HepG2 (cell line): ENCODE data around the gene JMJD8. TPM values are rescaled to one million over a fixed set of nuclear protein-coding genes. Genes with fewer than 3 reads are reported as not detected.

Experiments used
- ARNTL ChIP-seq: sonication (generic); formaldehyde crosslinking; IDR thresholded peaks from 2 replicates; pipeline ENCODE4 v1.4.0; 2020; ENCODE audit warnings: mild to moderate bottlenecking, missing genetic modification reagents
- ATAD3A ChIP-seq: sonication (generic); formaldehyde crosslinking; IDR thresholded peaks from 2 replicates; pipeline ENCODE4 v1.4.0; 2020; ENCODE audit warnings: missing genetic modification reagents
- CEBPZ ChIP-seq: IDR thresholded peaks from 2 replicates; pipeline ENCODE4 v1.6.1; 2012; ENCODE audit warnings: low read length, improper control_type of control experiment
- ESRRA ChIP-seq: sonication (generic); formaldehyde crosslinking; IDR thresholded peaks from 2 replicates; pipeline ENCODE4 v1.5.1; 2020; ENCODE audit warnings: mild to moderate bottlenecking, low read depth, missing genetic modification reagents
- KDM4B ChIP-seq: sonication (generic); formaldehyde crosslinking; IDR thresholded peaks from 2 replicates; pipeline ENCODE4 v1.4.0; 2020; ENCODE audit warnings: missing genetic modification reagents
- MEIS1 ChIP-seq: sonication (generic); formaldehyde crosslinking; IDR thresholded peaks from 2 replicates; pipeline ENCODE4 v1.9.0; 2021; ENCODE audit warnings: mild to moderate bottlenecking, missing genetic modification reagents, moderate library complexity, borderline replicate concordance
- NFE2L1 ChIP-seq: sonication (generic); formaldehyde crosslinking; IDR thresholded peaks from 2 replicates; pipeline ENCODE4 v1.4.0; 2020; ENCODE audit warnings: missing genetic modification reagents, mild to moderate bottlenecking, borderline replicate concordance
- NFIB ChIP-seq: sonication (generic); formaldehyde crosslinking; IDR thresholded peaks from 2 replicates; pipeline ENCODE4 v1.9.0; 2021; ENCODE audit warnings: missing genetic modification reagents, mild to moderate bottlenecking, borderline replicate concordance
- PPARG ChIP-seq: conservative IDR thresholded peaks from 2 replicates; pipeline ENCODE4 v1.6.1; 2016; ENCODE audit warnings: missing biosample characterization, missing genetic modification reagents
- RXRA ChIP-seq: sonication (generic); formaldehyde crosslinking; IDR thresholded peaks from 2 replicates; pipeline ENCODE4 v1.5.1; 2020; ENCODE audit warnings: missing genetic modification reagents
- SETDB1 ChIP-seq: sonication (generic); formaldehyde crosslinking; IDR thresholded peaks from 2 replicates; pipeline ENCODE4 v1.5.1; 2020; ENCODE audit warnings: missing genetic modification reagents, mild to moderate bottlenecking, borderline replicate concordance
- THAP8 ChIP-seq: sonication (generic); formaldehyde crosslinking; IDR thresholded peaks from 2 replicates; pipeline ENCODE4 v1.5.1; 2020; ENCODE audit warnings: missing genetic modification reagents, mild to moderate bottlenecking, borderline replicate concordance
- WIZ ChIP-seq: sonication (generic); formaldehyde crosslinking; IDR thresholded peaks from 2 replicates; pipeline ENCODE4 v1.5.1; 2020; ENCODE audit warnings: mild to moderate bottlenecking, missing genetic modification reagents
- XBP1 ChIP-seq: sonication (generic); formaldehyde crosslinking; IDR thresholded peaks from 2 replicates; pipeline ENCODE4 v1.5.0; 2020; ENCODE audit warnings: missing genetic modification reagents
- ZFP82 ChIP-seq: sonication (generic); formaldehyde crosslinking; IDR thresholded peaks from 2 replicates; pipeline ENCODE4 v1.5.1; 2020; ENCODE audit warnings: mild to moderate bottlenecking, missing genetic modification reagents, borderline replicate concordance
- ZNF12 ChIP-seq: sonication (generic); formaldehyde crosslinking; IDR thresholded peaks from 2 replicates; pipeline ENCODE4 v1.5.0; 2020; ENCODE audit warnings: missing genetic modification reagents
- ZNF121 ChIP-seq: sonication (generic); formaldehyde crosslinking; IDR thresholded peaks from 2 replicates; pipeline ENCODE4 v1.5.0; 2020; ENCODE audit warnings: mild to moderate bottlenecking, missing genetic modification reagents
- ZNF18 ChIP-seq: sonication (generic); formaldehyde crosslinking; IDR thresholded peaks from 2 replicates; pipeline ENCODE4 v1.8.0; 2022; ENCODE audit warnings: mild to moderate bottlenecking, missing genetic modification reagents; ENCODE audit not compliant: insufficient replicate concordance
- ZNF225 ChIP-seq: sonication (generic); formaldehyde crosslinking; IDR thresholded peaks from 2 replicates; pipeline ENCODE4 v1.4.0; 2020; ENCODE audit warnings: mild to moderate bottlenecking, missing genetic modification reagents
- ZNF235 ChIP-seq: sonication (generic); formaldehyde crosslinking; IDR thresholded peaks from 2 replicates; pipeline ENCODE4 v1.8.1; 2023; ENCODE audit warnings: mild to moderate bottlenecking, missing genetic modification reagents, borderline replicate concordance
- ZNF619 ChIP-seq: sonication (generic); formaldehyde crosslinking; IDR thresholded peaks from 2 replicates; pipeline ENCODE4 v1.4.0; 2020; ENCODE audit warnings: mild to moderate bottlenecking, missing genetic modification reagents
- ZNF724P ChIP-seq: sonication (generic); formaldehyde crosslinking; IDR thresholded peaks from 2 replicates; pipeline ENCODE4 v1.8.0; 2022; ENCODE audit warnings: missing genetic modification reagents, borderline replicate concordance
- ZNF784 ChIP-seq: sonication (generic); formaldehyde crosslinking; IDR thresholded peaks from 2 replicates; pipeline ENCODE4 v1.5.1; 2020; ENCODE audit warnings: missing genetic modification reagents, mild to moderate bottlenecking, borderline replicate concordance
- polyA plus RNA-seq, 8 experiments: library from polyadenylated mRNA; depleted of rRNA in 3 of 8; stranded (reverse) in 7 of 8; unstranded in 1 of 8; fragments of >200 nt; fragmentation: Illumina TruSeq in 4 of 8; extraction: Trizol in 4 of 8; gene quantifications; 2 replicates each; pipeline versions ENCODE4 v1.2.1 to v1.2.3, GENCODE V29; 2011 to 2016; ENCODE audit warnings: low read depth in 4 of 8, missing spikeins in 1 of 8, mixed read lengths in 1 of 8; ENCODE audit not compliant: insufficient read depth in 1 of 8
- total RNA-seq, 5 experiments: library from RNA; depleted of rRNA; stranded (reverse); fragments of >200 nt; fragmentation: Illumina TruSeq; extraction: Trizol; gene quantifications; 2 replicates each; pipeline ENCODE4 v1.2.3, GENCODE V29; 2016; ENCODE audit warnings: low read depth in 1 of 5

Gene JMJD8
- total and polyA plus RNA-seq, 2 of the 13 experiments (the other 11 are each of a cell fraction or from before 2014, with no cell fraction given), result 2.6 to 11.8 TPM

- TF ChIP-seq ZNF784 (CRISPR knock-in tag), result no peak; the same call in 1 of the 2 replicates
- no peak for TF ChIP-seq SETDB1 (CRISPR knock-in tag)
- TF ChIP-seq ATAD3A (CRISPR knock-in tag), result no peak
- no peak for TF ChIP-seq CEBPZ
- TF ChIP-seq ZNF121 (CRISPR knock-in tag), result 0 out of 2 replicates have a peak, but pooled peaks have one; percentile 9
- 0 out of 2 replicates have a peak, but pooled peaks have one; percentile 88 for TF ChIP-seq ZNF225 (CRISPR knock-in tag)
- TF ChIP-seq THAP8 (CRISPR knock-in tag), result no peak
- peak; percentile 78; the same call in 1 of the 2 replicates for TF ChIP-seq ESRRA (CRISPR knock-in tag)
- TF ChIP-seq NFIB, result no peak
- TF ChIP-seq ZNF235, result 0 out of 2 replicates have a peak, but pooled peaks have one; percentile 62
- no peak for TF ChIP-seq ARNTL (CRISPR knock-in tag)
- no peak for TF ChIP-seq ZNF18 (CRISPR knock-in tag)
- TF ChIP-seq ZFP82 (CRISPR knock-in tag), result no peak
- peak; percentile 22; the same call in 1 of the 2 replicates for TF ChIP-seq RXRA (CRISPR knock-in tag)
- 0 out of 2 replicates have a peak, but pooled peaks have one; percentile 56 for TF ChIP-seq WIZ (CRISPR knock-in tag)
- TF ChIP-seq ZNF724P (CRISPR knock-in tag), result no peak
- TF ChIP-seq ZNF12 (CRISPR knock-in tag), result no peak
- no peak for TF ChIP-seq XBP1 (CRISPR knock-in tag)
- TF ChIP-seq PPARG (CRISPR knock-in tag), result no peak
- 0 out of 2 replicates have a peak, but pooled peaks have one; percentile 14 for TF ChIP-seq ZNF619 (CRISPR knock-in tag)
- TF ChIP-seq MEIS1 (CRISPR knock-in tag), result peak; percentile 40; the same call in 1 of the 2 replicates
- no peak for TF ChIP-seq KDM4B
- no peak for TF ChIP-seq NFE2L1 (CRISPR knock-in tag)
Measured at GRCh38 chr16:635573-636205, 48.4 kb downstream of the JMJD8 start (continued).
